NCI-H345 treated with DMSO at 0.1 percent for 48 hours (cell line): ENCODE data around the gene TNFRSF14.
"Not testable (repeated sequence)": the region's sequence is repeated elsewhere in the genome, so short reads cannot be mapped to it uniquely, and the experiment has no call there.

Experiments used
- DNase-seq: peaks from one replicate; lab custom pipeline; 2025; ENCODE audit not compliant: unreplicated experiment; lab: John Stamatoyannopoulos, UW

Gene TNFRSF14

DNA sequence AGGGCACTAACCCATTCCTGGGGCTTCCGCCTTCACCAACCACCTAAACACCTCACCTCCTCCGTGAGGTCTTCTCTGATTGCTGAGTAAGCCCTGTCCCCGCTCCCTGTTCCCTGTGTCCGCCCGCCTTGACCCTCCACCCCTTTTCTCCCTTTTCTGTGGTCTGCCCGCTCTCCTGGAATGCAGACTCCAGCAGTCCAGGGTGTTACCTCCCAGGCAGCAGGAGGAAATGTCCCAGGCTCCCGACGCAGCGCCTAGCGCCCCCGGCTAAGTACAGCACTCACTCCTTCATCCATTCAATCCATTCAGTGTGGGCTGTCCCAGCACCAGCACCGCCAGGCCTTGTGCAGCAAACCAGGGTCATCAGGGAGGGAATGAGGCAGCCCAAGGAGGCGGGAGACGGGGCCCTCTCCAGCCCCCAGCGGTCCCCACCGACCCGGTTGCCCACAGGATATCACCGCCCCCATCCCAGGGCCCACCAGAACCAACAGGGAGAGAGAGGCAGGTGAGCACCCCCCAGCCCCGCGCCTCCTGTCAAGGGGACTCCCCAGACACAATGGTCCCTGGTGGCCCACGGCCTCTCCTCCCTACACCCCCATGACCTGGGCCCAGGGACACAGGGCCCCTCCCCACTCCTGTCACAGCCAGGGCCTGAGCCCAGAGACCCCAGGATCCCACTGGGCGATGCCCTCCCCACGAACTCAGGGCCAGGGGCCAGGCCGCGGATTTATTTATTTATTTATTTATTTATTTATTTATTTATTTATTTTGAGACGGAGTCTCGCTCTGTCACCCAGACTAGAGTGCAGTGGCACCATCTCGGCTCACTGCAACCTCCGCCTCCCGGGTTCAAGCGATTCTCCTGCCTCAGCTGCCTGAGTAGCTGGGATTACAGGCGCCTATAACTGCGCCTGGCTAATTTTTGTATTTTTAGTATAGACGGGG is 10.2 kb downstream of the TNFRSF14 start:
- DNase-seq: no peak

DNA sequence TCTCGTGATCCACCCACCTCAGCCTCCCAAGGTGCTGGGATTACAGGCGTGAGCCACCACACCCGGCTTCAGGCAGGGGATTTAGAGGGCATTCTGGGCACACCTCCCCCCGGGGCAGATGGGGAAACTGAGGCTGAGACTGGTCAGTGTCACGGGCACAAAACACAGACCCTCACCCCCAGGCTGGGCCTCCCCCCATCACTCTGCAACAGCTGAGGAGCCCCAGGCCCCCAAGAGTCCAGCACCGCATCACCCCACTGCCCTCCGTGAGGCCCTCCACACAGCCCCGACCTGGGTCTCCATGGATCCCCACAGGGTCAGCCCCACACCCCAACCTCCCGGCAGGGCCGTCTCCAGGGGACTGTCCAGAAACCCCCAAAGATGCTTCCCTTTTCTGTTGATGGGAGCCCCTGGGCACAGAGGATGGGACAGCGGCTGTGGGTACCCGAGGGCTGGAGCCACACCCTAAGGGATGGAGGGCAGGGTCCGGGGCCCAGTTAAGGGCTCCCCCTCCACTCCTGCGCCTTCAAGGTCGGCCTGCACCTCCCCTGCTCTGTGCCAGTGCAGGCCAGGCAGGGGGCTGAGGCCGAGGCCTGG is 11.0 kb downstream of the TNFRSF14 start:
- no peak for DNase-seq

DNA sequence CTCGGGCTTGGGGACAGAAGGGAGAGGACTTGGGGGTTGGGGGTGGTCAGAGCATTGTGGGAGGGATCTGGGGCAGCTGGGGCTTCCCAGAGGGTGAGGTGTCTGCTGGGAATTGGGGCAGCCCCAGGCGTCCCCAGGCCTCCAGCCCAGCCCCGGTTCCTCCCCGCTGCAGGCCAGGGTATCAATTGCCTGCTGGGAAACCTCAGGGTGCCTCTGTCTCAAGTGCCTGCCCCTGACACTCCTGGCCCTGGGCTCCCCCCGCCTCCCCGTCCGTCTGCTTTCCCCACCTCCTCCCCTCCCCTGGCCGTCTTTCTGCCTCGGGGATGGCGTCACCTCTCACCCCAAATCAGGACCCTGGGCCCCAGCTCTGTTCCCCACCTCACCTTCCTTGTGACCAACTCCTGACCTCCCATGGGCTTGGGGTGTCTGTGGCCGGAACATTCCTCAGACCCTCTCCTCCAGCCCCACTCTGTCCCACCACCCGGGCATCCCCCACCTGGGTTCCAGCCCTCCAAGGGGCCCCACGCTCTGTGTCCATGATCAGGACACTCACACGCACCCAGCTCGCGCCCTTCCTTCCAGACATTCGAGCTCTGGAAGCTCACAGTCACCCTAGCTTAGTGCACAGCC is 12.1 kb downstream of the TNFRSF14 start:
- DNase-seq: not testable (repeated sequence)

DNA sequence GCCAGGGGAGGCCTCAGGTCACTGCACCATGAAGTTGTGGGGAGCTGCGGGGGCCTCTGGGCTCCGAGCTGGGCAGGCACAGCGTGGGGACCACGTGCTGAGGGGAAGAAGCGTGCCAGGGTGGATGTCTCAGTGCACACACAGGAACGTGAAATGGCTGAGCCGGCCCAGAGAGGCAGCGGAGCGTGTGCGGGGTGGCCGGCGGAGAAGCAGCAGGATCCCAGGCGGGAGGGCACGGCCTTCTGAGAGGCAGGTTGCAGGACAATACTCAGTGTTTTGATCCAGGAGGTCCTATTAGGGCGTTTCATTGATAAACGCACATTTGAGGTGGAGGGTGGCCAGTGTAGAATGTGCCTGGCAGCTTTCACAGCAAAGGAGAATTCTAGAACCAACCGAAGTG is 12.9 kb downstream of the TNFRSF14 start:
- DNase-seq: no peak

DNA sequence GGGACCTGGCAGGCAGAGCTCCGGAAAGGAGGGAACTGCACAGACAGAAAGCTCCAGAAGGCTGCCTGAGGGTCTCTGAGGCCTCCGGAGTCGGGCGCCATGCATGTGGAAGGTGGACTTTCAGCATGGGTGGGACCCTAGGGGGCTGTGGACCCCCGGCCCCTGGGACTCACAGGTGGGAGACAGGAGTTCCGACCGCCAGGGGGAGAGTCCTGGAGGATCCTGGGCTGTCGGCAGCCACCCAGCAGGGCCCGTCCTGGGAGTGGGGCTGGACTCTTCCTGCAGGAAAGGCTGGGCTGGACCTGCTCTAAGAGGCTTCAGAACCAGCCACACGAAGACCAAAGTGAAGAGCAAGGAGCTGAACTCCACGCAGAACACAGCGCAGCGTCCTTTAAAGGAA is 13.5 kb downstream of the TNFRSF14 start:
- DNase-seq: not testable (repeated sequence)

DNA sequence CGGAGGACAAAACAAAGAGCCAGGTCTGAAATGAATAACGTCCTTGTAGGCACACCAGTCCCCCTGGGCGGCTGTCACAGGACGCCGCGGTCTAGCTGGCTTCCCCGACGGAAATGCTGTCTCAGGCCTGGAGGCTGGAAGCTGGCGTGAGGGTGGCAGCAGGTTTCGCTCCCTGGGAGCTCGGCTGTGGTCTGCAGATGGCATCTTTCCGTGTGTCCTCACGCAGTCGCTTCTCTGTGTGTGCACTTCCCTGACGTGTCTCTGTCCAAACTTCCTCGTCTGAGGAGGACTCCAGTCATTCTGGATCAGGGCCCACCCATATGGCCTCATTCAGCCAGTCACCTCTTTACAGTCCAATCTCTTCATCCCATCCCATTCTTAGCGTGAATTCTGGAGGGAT is 14.2 kb downstream of the TNFRSF14 start:
- DNase-seq: no peak

DNA sequence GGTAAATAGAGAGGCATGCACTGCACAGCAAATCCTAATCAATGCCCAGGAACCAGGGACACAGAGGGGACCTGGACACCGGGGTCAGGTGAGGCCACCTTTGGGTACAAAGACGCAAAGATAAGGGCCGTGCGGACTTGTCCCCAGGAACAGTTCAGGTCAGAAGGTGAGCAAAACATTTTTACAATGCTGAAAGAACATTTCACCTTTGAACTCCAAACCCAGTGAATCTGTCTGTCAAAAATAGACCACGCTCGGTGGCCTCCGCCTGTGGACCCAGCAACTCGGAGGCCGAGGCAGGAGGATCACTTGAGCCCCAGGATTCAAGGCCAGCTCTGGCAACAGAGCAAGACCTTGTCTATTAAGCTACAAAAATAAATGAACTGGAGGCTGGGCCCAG is 15.2 kb downstream of the TNFRSF14 start:
- DNase-seq: no peak

DNA sequence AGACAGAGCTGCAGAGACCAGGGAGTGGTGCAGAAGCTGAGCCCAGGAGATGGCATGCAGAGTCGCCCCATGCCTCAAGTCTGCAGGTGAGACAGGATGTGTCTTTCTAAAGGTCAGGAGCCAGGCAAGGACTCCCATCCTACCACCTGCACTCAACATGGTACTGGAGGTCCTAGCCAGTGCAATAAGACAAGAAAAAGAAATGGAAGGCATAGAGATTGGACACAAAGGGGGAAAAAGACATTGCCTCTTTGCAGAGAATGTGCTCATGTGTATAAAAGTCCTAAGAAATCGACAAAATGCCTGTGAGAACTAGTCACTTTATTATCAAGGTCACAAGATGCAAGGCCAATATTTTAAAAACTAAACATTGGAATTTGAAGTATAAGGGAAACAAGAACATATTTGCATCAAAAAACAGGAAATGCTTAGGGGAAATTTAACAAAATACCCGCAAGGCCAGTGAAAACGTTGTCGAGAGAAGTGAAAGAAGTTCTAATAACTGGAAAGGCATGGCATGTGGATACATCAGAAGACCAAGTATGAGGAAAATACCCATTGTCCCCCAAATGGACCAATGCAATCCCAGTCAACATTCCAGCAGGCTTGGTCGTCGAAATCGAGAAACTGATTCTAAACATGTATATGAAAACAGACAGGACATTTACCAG is 17.2 kb downstream of the TNFRSF14 start:
- DNase-seq: no peak

DNA sequence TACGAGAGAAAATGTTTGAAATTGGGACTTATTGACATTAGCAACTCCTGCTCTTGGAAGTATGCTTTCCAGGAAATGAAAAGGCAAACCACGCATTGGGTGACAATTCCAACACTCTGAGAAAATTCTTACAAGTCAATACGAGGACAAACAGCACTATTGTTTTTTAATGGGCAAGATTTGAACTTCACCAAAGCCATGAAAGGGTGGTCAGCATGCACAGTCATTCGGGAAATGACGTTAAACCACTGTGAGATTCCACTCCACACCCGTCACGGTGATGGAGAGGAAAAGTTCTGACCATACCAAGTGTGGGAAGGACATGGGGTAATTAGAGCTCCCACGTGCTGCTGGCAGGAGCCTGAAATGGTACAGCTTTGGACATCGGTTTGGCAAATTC is 18.2 kb downstream of the TNFRSF14 start:
- no peak for DNase-seq

DNA sequence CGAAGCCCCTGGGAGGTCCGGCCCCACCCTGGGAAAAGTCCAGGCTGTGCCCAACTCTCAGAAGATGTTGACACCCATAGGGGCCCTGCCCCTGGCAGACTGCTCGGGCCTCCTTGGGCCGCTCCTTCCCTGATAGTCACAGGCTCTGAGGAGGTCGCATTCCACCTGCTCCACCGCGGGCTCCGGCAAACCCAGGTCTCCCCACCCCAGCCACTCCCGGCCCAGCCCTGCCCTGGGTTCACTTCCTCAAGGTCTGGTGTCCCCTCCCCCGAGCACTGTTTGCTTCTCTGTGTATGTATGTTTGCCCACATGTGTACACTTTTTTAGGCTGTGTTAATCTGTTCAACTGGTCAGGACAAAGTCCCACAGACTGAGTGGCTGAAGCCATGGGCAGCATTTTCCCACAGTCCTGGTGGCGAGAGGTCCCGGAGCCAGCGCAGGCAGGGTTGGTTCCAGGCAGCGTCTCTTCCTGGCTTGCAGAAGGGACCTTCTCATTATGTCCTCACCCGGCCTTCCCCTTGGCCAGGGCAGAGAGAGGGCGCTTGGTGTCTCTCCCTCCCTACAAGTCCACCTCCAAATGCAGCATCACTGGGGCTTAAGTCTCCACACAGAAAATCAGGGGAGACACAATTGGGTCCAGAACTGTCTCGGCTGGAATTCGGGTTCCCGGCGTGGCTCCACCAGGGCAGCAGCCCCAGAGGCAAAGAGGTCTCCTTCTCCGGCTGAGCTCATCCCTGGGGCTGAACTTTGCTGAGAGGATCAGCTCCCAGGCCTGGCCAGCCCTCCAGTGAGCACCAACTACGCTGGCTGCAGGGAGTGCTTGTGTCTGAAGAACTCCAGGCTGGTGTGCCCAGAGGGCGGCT is 19.9 kb downstream of the TNFRSF14 start:
- DNase-seq: no peak

DNA sequence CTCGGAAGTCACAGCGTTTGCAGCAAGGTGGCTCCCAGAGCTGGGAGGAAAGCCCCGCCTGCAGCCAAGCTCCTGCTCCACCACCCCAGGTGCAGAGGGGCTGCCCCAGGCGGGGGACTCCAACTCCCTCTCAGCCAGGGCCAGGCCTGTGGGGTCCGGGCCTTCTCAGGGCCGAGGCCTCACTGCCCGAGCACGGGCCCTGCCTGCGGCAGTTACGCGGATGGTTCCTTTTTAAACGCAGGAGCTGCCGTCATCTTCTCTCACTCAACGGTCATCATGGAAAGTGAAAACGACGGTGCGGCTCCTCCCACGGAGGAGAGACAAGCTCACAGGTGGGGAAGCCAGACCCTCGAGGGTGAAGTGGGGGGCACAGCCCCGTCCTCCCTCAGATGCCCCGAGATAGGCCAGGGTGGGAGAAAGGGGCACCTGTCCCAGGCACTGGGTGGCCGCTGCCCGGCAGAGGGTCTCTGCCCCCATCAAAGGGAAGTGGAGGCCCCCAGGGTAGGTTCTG is 21.4 kb downstream of the TNFRSF14 start:
- DNase-seq: not testable (repeated sequence)

DNA sequence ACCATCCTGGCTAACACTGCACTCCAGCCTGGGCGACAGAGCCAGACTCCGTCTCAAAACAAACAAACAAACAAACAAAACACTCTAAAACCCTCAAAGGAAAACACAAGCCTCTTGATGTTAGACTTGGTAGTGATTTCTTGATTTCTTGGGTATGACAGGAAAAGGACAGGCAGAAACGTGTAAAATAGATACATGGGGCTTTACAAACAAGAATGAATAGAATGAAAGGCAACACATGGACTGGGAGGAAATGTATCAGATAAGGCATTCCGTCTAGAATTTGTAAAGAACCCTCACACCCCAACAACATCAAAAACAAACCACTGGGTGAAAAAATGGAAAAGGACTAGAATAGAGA is 22.6 kb downstream of the TNFRSF14 start:
- DNase-seq: no peak

DNA sequence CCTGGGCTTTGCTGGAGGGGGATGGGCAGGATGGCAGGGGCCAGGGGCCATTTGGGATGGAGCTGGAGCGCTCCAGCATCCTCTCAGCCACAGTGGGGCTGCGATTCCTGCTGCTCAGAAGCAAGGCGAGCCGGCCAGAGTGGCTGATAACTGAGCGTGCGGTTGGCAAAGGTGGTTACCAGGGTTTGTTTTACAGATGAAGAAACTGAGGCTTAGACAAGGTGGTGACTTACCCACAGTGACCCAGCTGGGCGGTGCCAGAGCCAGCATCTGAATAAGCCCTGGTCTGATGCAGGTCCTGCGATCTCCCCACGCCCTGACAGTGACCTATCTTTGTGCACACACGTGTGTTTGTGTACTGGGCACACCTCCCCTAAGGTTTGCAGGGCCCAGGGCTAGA is 24.5 kb downstream of the TNFRSF14 start:
- DNase-seq: no peak

DNA sequence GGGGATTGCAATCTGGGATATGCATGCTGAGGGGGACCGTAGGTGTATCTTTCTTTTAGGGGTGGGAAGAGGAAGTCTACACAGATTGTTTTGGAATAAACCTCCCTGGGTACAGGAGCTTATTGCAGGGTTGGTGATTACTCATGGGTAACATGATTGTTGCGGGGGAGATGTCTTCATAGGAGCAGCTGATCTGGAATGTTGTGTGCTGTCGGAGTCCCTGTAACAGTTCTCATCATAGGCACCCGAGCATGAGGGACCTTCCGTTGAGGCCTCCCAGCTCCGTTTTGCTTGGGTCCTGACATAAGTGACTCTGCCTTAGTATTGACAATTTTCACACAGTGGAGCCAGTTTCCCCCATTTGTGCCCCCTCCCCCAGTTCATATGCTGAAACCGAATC is 26.2 kb downstream of the TNFRSF14 start:
- DNase-seq: no peak

DNA sequence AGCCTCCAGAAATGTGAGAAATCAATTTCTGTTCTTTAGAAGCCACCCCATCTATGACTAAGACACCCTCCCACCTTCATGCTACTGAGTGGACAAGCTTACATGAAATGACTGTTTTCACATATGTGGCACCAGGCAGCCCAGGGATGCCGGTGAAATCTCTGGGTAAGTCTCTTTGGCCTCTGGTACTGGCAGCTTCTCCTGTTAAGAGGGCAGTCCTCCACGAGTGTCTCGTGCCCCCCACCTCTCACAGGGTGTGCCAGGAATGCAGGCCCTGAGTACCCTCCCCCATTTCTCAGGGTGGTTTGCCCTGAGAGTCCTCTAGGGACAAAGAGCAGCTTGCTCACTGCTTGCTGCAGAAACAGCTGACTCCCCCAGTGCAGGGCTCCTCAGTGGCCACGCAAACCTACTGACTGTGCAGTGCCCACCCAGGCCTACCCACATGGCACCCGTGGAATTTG is 27.2 kb downstream of the TNFRSF14 start:
- no peak for DNase-seq

DNA sequence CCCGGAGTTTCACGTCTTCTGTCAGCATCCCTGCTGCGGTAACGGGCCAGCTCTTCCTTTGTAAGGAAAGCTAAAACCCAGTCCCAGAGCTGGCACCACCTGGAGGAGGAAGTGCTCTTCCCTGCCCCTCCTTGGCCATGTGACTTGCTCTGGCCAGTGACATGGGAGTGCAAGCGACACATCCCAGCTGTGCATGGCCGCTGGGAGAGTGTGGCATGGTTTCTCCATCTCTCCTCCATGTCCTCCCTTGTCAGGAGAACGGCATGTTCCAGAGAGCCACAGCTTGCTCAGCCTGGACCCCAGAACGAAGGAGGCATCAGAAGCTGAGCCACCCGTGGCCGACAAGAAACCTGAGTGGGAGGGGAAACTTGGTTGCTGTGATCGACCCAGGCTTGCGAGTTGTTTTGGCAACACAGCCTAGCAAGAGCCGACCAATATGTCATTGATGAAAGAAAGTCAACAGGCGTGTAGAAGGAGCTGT is 27.7 kb downstream of the TNFRSF14 start:
- no peak for DNase-seq

DNA sequence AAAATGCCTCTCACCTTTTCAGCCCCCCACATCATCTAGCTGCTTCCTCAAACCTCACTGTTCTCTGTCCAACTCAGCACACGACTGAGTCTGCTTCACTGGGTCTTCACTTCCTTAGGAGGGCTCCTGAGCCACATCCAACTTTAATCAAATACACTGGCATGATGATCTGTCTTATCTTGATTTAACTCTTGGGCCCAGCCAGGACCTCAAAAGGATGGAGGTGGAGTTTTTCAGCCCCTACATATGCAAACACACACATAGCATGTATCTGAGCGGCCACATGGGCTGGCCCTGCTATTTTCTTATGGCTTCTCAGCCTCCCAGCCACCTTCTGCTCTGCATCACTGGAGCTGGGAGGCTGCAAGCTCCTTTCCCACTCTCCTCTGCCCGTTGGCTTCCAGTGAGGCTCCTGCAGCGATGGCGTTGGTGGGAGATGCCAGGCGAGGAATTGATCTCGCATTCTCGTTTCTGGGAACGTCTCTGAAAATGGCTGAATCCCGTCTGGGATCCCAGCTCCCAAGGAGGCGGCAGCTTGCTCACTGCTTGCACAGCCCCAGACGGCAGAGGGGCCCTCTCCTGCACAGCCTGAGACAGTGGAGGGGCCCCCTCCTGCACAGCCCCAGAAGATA is 28.6 kb downstream of the TNFRSF14 start:
- no peak for DNase-seq

DNA sequence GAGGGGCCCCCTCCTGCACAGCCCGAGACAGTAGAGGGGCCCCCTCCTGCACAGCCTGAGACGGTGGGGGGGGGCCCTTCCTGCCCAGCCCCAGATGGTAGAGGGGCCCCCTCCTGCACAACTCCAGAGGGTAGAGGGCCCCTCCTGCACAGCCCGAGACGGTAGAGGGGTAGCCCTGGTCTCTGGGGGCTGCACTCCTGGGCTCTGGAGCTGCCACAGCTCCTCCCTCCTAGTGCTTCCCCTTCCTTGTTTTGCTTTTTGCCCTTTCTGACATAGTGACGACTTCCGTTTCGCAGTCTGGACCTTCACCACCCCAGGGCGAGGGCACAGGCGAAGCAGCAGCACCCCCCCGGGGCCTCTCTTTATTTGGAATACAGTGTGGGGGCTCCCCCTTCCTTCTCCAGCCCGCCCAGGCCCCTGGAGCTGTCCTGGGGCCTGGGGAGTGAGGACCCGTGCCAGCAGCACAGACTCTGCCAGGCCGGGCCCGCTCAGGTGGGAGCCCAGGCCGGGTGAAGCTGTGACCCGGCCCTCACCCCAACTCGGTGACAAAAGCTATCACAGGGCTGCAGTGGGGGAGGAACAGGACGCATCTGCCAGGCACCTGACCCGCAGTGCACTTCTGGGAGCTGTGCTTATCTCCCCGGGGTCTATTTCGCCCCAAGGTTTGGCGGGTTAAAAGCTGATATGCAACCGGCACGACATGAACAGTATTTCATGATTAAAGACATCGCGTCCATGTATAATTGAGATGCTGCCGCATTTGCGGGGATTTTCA is 29.3 kb downstream of the TNFRSF14 start:
- no peak for DNase-seq
